ENCODE results near the gene QSOX2.

Gene QSOX2

GRCh38 chr9:136231478-136232297, 13.9 kb downstream of the QSOX2 start:
- H3K4me3 ChIP-seq (ENCODE audit: low read depth, low read length) = no peak overlapping the region
- in situ Hi-C loops (cut with HindIII; ENCODE audit: low sequenced_read_pairs) = no loop called here
- no peak for TF ChIP-seq CTCF (IDR thresholded peaks at IDR 0.05; ENCODE audit: low read depth, low read length, missing control alignments)
- DNase-seq (ENCODE audit: low read depth) = no peak

- TF ChIP-seq CTCF (IDR thresholded peaks at IDR 0.05; ENCODE audit: low read depth, low read length, missing control alignments) = no peak
- no peak overlapping the region for H3K4me3 ChIP-seq (ENCODE audit: low read depth, low read length)
- in situ Hi-C loops (cut with HindIII; ENCODE audit: low sequenced_read_pairs) = no loop called here
- DNase-seq (ENCODE audit: low read depth) = no peak
Measured at GRCh38 chr9:136230773-136231172, 14.8 kb downstream of the QSOX2 start.

- H3K4me3 ChIP-seq (ENCODE audit: low read depth, low read length) = no peak overlapping the region
- no peak for DNase-seq (ENCODE audit: low read depth)
- in situ Hi-C loops (cut with HindIII; ENCODE audit: low sequenced_read_pairs) = no loop called here
- no peak for TF ChIP-seq CTCF (IDR thresholded peaks at IDR 0.05; ENCODE audit: low read depth, low read length, missing control alignments)
Measured at GRCh38 chr9:136230365-136230764, 15.2 kb downstream of the QSOX2 start.

GRCh38 chr9:136229096-136230065, 16.2 kb downstream of the QSOX2 start:
- DNase-seq (ENCODE audit: low read depth) = peak; percentile 72
- in situ Hi-C loops (cut with HindIII; ENCODE audit: low sequenced_read_pairs) = no loop called here
- TF ChIP-seq CTCF (IDR thresholded peaks at IDR 0.05; ENCODE audit: low read depth, low read length, missing control alignments) = no peak
- no peak overlapping the region for H3K4me3 ChIP-seq (ENCODE audit: low read depth, low read length)

GRCh38 chr9:136228107-136228875, 17.3 kb downstream of the QSOX2 start:
- in situ Hi-C loops (cut with HindIII; ENCODE audit: low sequenced_read_pairs) = no loop called here
- H3K4me3 ChIP-seq (ENCODE audit: low read depth, low read length) = no peak overlapping the region
- no peak for TF ChIP-seq CTCF (IDR thresholded peaks at IDR 0.05; ENCODE audit: low read depth, low read length, missing control alignments)
- no peak for DNase-seq (ENCODE audit: low read depth)
